Thymus (tissue), 11 donors: Measurements from ENCODE around the gene AURKB. TPM values are rescaled to one million over a fixed set of nuclear protein-coding genes. Genes with fewer than 3 reads are reported as not detected.

ENCODE experiments used
- DNase-seq, 9 donors: peaks; one replicate each; pipeline ENCODE4 v3.0.0-alpha.2; 2013; ENCODE audit warnings: low spot score in 9 of 9, low read depth in 6 of 9, missing footprints in 1 of 9
- H3K27ac ChIP-seq, 2 donors: one replicate each; pipeline ENCODE4 v1.5.1; 2013; ENCODE audit warnings: control low read depth in 1 of 2, low read depth in 1 of 2, low read length in 1 of 2, mild to moderate bottlenecking in 1 of 2, moderate library complexity in 1 of 2
- H3K27me3 ChIP-seq, 2 donors: one replicate each; pipeline ENCODE4 v1.5.1; 2013; ENCODE audit warnings: low read length in 1 of 2; ENCODE audit not compliant: control insufficient read depth in 2 of 2, insufficient read depth in 1 of 2
- H3K36me3 ChIP-seq, 2 donors: one replicate each; pipeline ENCODE4 v1.5.1; 2013; ENCODE audit warnings: low read length in 1 of 2, mild to moderate bottlenecking in 1 of 2, moderate library complexity in 1 of 2; ENCODE audit not compliant: control insufficient read depth in 2 of 2, insufficient read depth in 2 of 2
- H3K4me1 ChIP-seq, 2 donors: one replicate each; pipeline ENCODE4 v1.5.1; 2013; ENCODE audit warnings: low read length in 2 of 2; ENCODE audit not compliant: control insufficient read depth in 2 of 2, insufficient read depth in 2 of 2
- H3K4me3 ChIP-seq, 2 donors: one replicate each; pipeline ENCODE4 v1.5.1; 2013; ENCODE audit warnings: low read length in 2 of 2, control low read depth in 1 of 2, mild to moderate bottlenecking in 1 of 2
- H3K9me3 ChIP-seq, 2 donors: one replicate each; pipeline ENCODE4 v1.5.1; 2013; ENCODE audit warnings: low read length in 1 of 2, mild to moderate bottlenecking in 1 of 2; ENCODE audit not compliant: control insufficient read depth in 2 of 2, insufficient read depth in 1 of 2
- WGBS: extraction: QIAGEN DNeasy Blood & Tissue Kit; methylation state at CpG from one replicate; pipeline ENCODE4 v1.1.7; 2013; 5-methylcytosine and 5-hydroxymethylcytosine counted together
- polyA plus RNA-seq: library from polyadenylated mRNA; stranded (reverse); fragments of 200-250 nt; gene quantifications from one replicate; pipeline ENCODE4 v1.2.3, GENCODE V29; 2013
- total RNA-seq: library from RNA; stranded (reverse); fragments of 120-200 nt; gene quantifications from one replicate; pipeline ENCODE4 v1.2.4, GENCODE V29; 2013
- donor health status: healthy.

The AURKB gene
- total and polyA plus RNA-seq, 2 donors, result 11.3 to 58.8 TPM

GRCh38 chr17:8167526-8167925 is 42.8 kb downstream of the AURKB start:
- Histone ChIP-seq H3K27me3 (no peaks in the 10 kb centered on the region), H3K4me1 (peaks cover 16 to 29% of the 10 kb centered on the region in 2 donors), H3K27ac (no peak overlapping the region), H3K4me3 (no peak overlapping the region), H3K36me3 (no peaks in the 10 kb centered on the region), H3K9me3 (peaks cover 0 to 6% of the 10 kb centered on the region in 2 donors)
- 95% methylated on average over 3 of the region's 3 CpGs for WGBS
- DNase-seq, result no peak

- 98% methylated on average over 6 of the region's 6 CpGs for WGBS
- no peak overlapping the region for H3K4me3 ChIP-seq
- H3K27me3 ChIP-seq, result no peaks in the 10 kb centered on the region
- peaks cover under 1 to 2% of the 10 kb centered on the region in 2 donors for H3K36me3 ChIP-seq
- DNase-seq, result no peak
- peaks cover 0 to 6% of the 10 kb centered on the region in 2 donors for H3K9me3 ChIP-seq
- H3K4me1 ChIP-seq, result peaks cover 21 to 30% of the 10 kb centered on the region in 2 donors
- no peak overlapping the region for H3K27ac ChIP-seq
Observed at GRCh38 chr17:8166731-8167130, 43.6 kb downstream of the AURKB start.

- Histone ChIP-seq H3K27me3 (no peaks in the 10 kb centered on the region), H3K27ac (peak overlapping the region; percentile 98 to 99), H3K36me3 (peaks cover 20% of the 10 kb centered on the region in 2 donors), H3K4me1 (peaks cover 30 to 46% of the 10 kb centered on the region in 2 donors), H3K9me3 (peaks cover 0 to 6% of the 10 kb centered on the region in 2 donors), H3K4me3 (peak overlapping the region in 1 of 2 donors; percentile 63)
- WGBS, result 93% methylated on average over 6 of the region's 6 CpGs
- DNase-seq, result no peak
Observed at GRCh38 chr17:8164815-8165131, 45.6 kb downstream of the AURKB start.

- DNase-seq, result peak in 5 of 9 donors; percentile 77 to 91 (median 83)
- Histone ChIP-seq H3K36me3 (peaks cover 25% of the 10 kb centered on the region in 2 donors), H3K4me1 (peaks cover 30 to 52% of the 10 kb centered on the region in 2 donors), H3K9me3 (peaks cover 0 to 6% of the 10 kb centered on the region in 2 donors), H3K4me3 (peak overlapping the region; percentile 35 to 63), H3K27me3 (no peaks in the 10 kb centered on the region), H3K27ac (peak overlapping the region; percentile 98 to 99)
- WGBS, result 37% methylated on average over 13 of the region's 13 CpGs
Observed at GRCh38 chr17:8163978-8164814, 46.2 kb downstream of the AURKB start.

GRCh38 chr17:8162997-8163977 is 47.1 kb downstream of the AURKB start:
- Histone ChIP-seq H3K4me1 (peaks cover 35 to 59% of the 10 kb centered on the region in 2 donors), H3K9me3 (peaks cover 0 to 6% of the 10 kb centered on the region in 2 donors), H3K27me3 (no peaks in the 10 kb centered on the region), H3K4me3 (peak overlapping the region; percentile 63 to 100), H3K36me3 (peaks cover 26 to 30% of the 10 kb centered on the region in 2 donors), H3K27ac (peak overlapping the region; percentile 98 to 99)
- peak in 2 of 9 donors; percentile 57 to 79 for DNase-seq
- WGBS, result 20% methylated on average over 55 of the region's 55 CpGs

- WGBS, result under 1% methylated on average over 75 of the region's 75 CpGs
- H3K4me3 ChIP-seq, result peak within 1 kb of the TSS; percentile 98 to 100
- peak within 1 kb of the TSS; percentile 98 to 99 for H3K27ac ChIP-seq
- no peaks in the 10 kb centered on the region for H3K27me3 ChIP-seq
- H3K9me3 ChIP-seq, result peaks cover 0 to 6% of the 10 kb centered on the region in 2 donors
- peaks cover 35 to 63% of the 10 kb centered on the region in 2 donors for H3K4me1 ChIP-seq
- peaks cover 26 to 31% of the 10 kb centered on the region in 2 donors for H3K36me3 ChIP-seq
- DNase-seq, result peak in 4 of 9 donors; percentile 72 to 89 (median 81)
Observed at GRCh38 chr17:8162233-8162996, 48.0 kb downstream of the AURKB start, which contains the start of gene VAMP2. Gene VAMP2, minus strand, starts transcription at chr17:8162948. Its CDS starts 69 bp downstream, at chr17:8162879.

GRCh38 chr17:8161289-8162232 is 48.8 kb downstream of the AURKB start:
- DNase-seq, result no peak
- H3K27me3 ChIP-seq, result no peaks in the 10 kb centered on the region
- H3K9me3 ChIP-seq, result peaks cover 0 to 6% of the 10 kb centered on the region in 2 donors
- 87% methylated on average over 19 of the region's 19 CpGs for WGBS
- H3K27ac ChIP-seq, result peak overlapping the region; percentile 87 to 99
- H3K4me3 ChIP-seq, result peak overlapping the region; percentile 98 to 100
- H3K4me1 ChIP-seq, result peaks cover 38 to 71% of the 10 kb centered on the region in 2 donors
- H3K36me3 ChIP-seq, result peaks cover 26 to 31% of the 10 kb centered on the region in 2 donors
